Right lobe of liver (tissue), 6 donors: ENCODE data around the gene ZBTB22. TPM values are rescaled to one million over a fixed set of nuclear protein-coding genes. Genes with fewer than 3 reads are reported as not detected.
"Not testable (repeated sequence)": the region's sequence is repeated elsewhere in the genome, so short reads cannot be mapped to it uniquely, and the experiment has no call there.

Source experiments
- ATAC-seq, 4 donors: fragments of 200-7000 bp; cut with Tn5 transposase; one replicate each; pipeline ENCODE4 v1.9.1; 2020; ENCODE audit warnings: mild to moderate bottlenecking in 4 of 4, moderate library complexity in 4 of 4
- DNase-seq, 3 donors: peaks; one replicate each; pipeline ENCODE4 v3.0.0-alpha.2; 2020
- H3K27ac ChIP-seq, 3 donors: fragments of 200-600 bp; one replicate each; pipeline ENCODE4 v1.8.0; 2022
- H3K27me3 ChIP-seq, 2 donors: fragments of 200-600 bp; one replicate each; pipeline ENCODE4 v1.8.0; 2022
- H3K36me3 ChIP-seq, 4 donors: fragments of 200-600 bp; sonication (generic) in 1 of 4; one replicate each; pipeline versions ENCODE4 v1.5.1 to v1.8.0; 2017 to 2022; ENCODE audit warnings: control low read depth in 1 of 4
- H3K4me1 ChIP-seq, 4 donors: fragments of 200-600 bp; sonication (generic) in 1 of 4; one replicate each; pipeline versions ENCODE4 v1.5.1 to v1.8.0; 2017 to 2022; ENCODE audit warnings: control low read depth in 1 of 4
- H3K4me3 ChIP-seq, 3 donors: fragments of 200-600 bp; one replicate each; pipeline ENCODE4 v1.8.0; 2022
- H3K9me3 ChIP-seq, 4 donors: fragments of 200-600 bp; sonication (generic) in 1 of 4; one replicate each; pipeline versions ENCODE4 v1.5.1 to v1.8.0; 2017 to 2022; ENCODE audit warnings: control low read depth in 1 of 4
- CTCF ChIP-seq, 4 donors: fragments of 200-600 bp in 3 of 4; fragments of 450-650 bp in 1 of 4; IDR thresholded peaks; one replicate each; pipeline versions ENCODE4 v1.5.1 to v1.8.0; 2016 to 2022; ENCODE audit warnings: antibody characterized with exemption in 4 of 4, mild to moderate bottlenecking in 2 of 4
- POLR2A ChIP-seq: fragments of 450-650 bp; IDR thresholded peaks from one replicate; pipeline ENCODE4 v1.6.1; 2017; ENCODE audit warnings: antibody characterized with exemption, mild to moderate bottlenecking
- WGBS: methylation state at CpG from one replicate; pipeline ENCODE4 v1.1.6; 2018; ENCODE audit warnings: low coverage, low lambda C conversion rate; ENCODE audit not compliant: insufficient coverage; ENCODE audit errors: missing lambda C conversion rate; 5-methylcytosine and 5-hydroxymethylcytosine counted together
- intact Hi-C, 2 donors: fragments of 100-400 bp; cut with DNase I; formaldehyde crosslinking; loops; one replicate each; pipeline versions ENCODE4 v1.11.2 to v1.14.1; 2022
- total RNA-seq, 6 experiments: library from RNA; depleted of rRNA in 2 of 6; stranded (reverse); fragments of >200 nt in 2 of 6; fragmentation: NEBNext Ultra II Directional in 3 of 6; extraction: Animal tissue kit (Norgen Biotek cat#: 25700) in 3 of 6; gene quantifications; one replicate each; pipeline versions ENCODE4 v1.1.0 to v1.2.4, GENCODE V29; 2016 to 2023
- donor health status: DM: no; HTN: yes; CAD: no.
- donor health status: DM: no; HTN: no; CAD: no.
- donor health status: DM: no; HTN: no; CAD: no.
- donor health status: DM: no; HTN: yes; CAD: no.
- donor health status: DM: no; HTN: yes; CAD: no.

ZBTB22 gene
- total RNA-seq, 6 experiments from 2014 or later: 2.9 to 6.8 (median 4.9) TPM

- DNase-seq: no peak
- Histone ChIP-seq H3K4me1 (no peaks in the 10 kb centered on the region), H3K36me3 (no peaks in the 10 kb centered on the region), H3K4me3 (no peak overlapping the region), H3K9me3 (no peaks in the 10 kb centered on the region), H3K27me3 (no peaks in the 10 kb centered on the region), H3K27ac (no peak overlapping the region)
- ATAC-seq: no peak
- intact Hi-C loops: no loop called here
- TF ChIP-seq CTCF (IDR thresholded peaks at IDR 0.05) (no peak), POLR2A (no peak)
Observed at GRCh38 chr6:33359331-33359730, 41.8 kb upstream of the ZBTB22 start.

- ATAC-seq, intact Hi-C loops: not testable (repeated sequence)
Observed at GRCh38 chr6:33357160-33357871, 39.8 kb upstream of the ZBTB22 start.

GRCh38 chr6:33356295-33356694 lies 38.8 kb upstream of the ZBTB22 start:
- DNase-seq: no peak
- intact Hi-C loops: no loop called here
- Histone ChIP-seq H3K4me3 (no peak overlapping the region), H3K4me1 (no peaks in the 10 kb centered on the region), H3K9me3 (no peaks in the 10 kb centered on the region), H3K27me3 (no peaks in the 10 kb centered on the region), H3K27ac (no peak overlapping the region), H3K36me3 (no peaks in the 10 kb centered on the region)
- TF ChIP-seq CTCF (IDR thresholded peaks at IDR 0.05): no peak
- TF ChIP-seq POLR2A: no peak
- no peak for ATAC-seq
- WGBS: 75% methylated on average over 1 of the region's 3 CpGs

More at GRCh38 chr6:33357160-33357871, 39.8 kb upstream of the ZBTB22 start:
- H3K27me3 ChIP-seq, H3K36me3 ChIP-seq, H3K27ac ChIP-seq, H3K4me1 ChIP-seq, H3K9me3 ChIP-seq, DNase-seq, H3K4me3 ChIP-seq: not testable (repeated sequence)
- WGBS: 41% methylated on average over 8 of the region's 13 CpGs

- H3K36me3 ChIP-seq, H3K4me3 ChIP-seq, H3K27me3 ChIP-seq, ATAC-seq, DNase-seq, H3K4me1 ChIP-seq, H3K9me3 ChIP-seq, intact Hi-C loops, H3K27ac ChIP-seq: not testable (repeated sequence)
- whole genome bisulfite sequencing: 83% methylated on average over 6 of the region's 6 CpGs
Observed at GRCh38 chr6:33355860-33356259, 38.3 kb upstream of the ZBTB22 start.

GRCh38 chr6:33347816-33348215 lies 30.3 kb upstream of the ZBTB22 start:
- no peak for DNase-seq
- Histone ChIP-seq H3K27ac (no peak overlapping the region), H3K4me1 (no peaks in the 10 kb centered on the region), H3K9me3 (no peaks in the 10 kb centered on the region), H3K36me3 (no peaks in the 10 kb centered on the region), H3K4me3 (no peak overlapping the region), H3K27me3 (no peaks in the 10 kb centered on the region)
- no peak for ATAC-seq
- 89% methylated on average over 4 of the region's 5 CpGs for WGBS
- no peak for TF ChIP-seq POLR2A
- intact Hi-C loops: no loop called here

GRCh38 chr6:33346972-33347371 lies 29.4 kb upstream of the ZBTB22 start:
- ATAC-seq, DNase-seq, H3K27me3 ChIP-seq, H3K36me3 ChIP-seq, intact Hi-C loops, H3K4me3 ChIP-seq, H3K9me3 ChIP-seq, H3K27ac ChIP-seq, H3K4me1 ChIP-seq: not testable (repeated sequence)
- WGBS: 90% methylated on average over 4 of the region's 5 CpGs
